ENCODE data around the gene CALHM6. TPM values are rescaled to one million over a fixed set of nuclear protein-coding genes. Genes with fewer than 3 reads are reported as not detected.

Gene CALHM6
- total RNA-seq, 1 experiment from 2014 or later: not detected

GRCh38 chr6:116483616-116484015, 22.4 kb downstream of the CALHM6 start:
- Histone ChIP-seq H3K9me2 (ENCODE audit: insufficient read depth) (no peaks in the 10 kb centered on the region), H3K9me3 (ENCODE audit: control insufficient read depth in 1 of 2, insufficient read depth in 1 of 2, low read depth in 1 of 2, low read length in 2 of 2) (no peaks in the 10 kb centered on the region), H4K20me1 (ENCODE audit: insufficient read depth) (no peaks in the 10 kb centered on the region), H3K36me3 (ENCODE audit: control insufficient read depth in 1 of 2, insufficient read depth in 2 of 2, low read length in 2 of 2) (no peaks in the 10 kb centered on the region), H3K4me2 (ENCODE audit: low read length) (no peak overlapping the region), H3K27me3 (ENCODE audit: insufficient read depth, low read length) (no peaks in the 10 kb centered on the region), H3K4me3 (replicated peaks in 1 of 2; ENCODE audit: low read depth in 1 of 2, low read length in 2 of 2) (no peak overlapping the region), H3K27ac (ENCODE audit: low read depth, low read length) (no peak overlapping the region), H2AFZ (ENCODE audit: low read depth, low read length, poor library complexity, severe bottlenecking) (no peak overlapping the region), H3K4me1 (ENCODE audit: control insufficient read depth in 1 of 2, insufficient read depth in 2 of 2, low read length in 2 of 2) (no peaks in the 10 kb centered on the region), H3K79me2 (ENCODE audit: insufficient read depth, low read length) (no peaks in the 10 kb centered on the region), H3K9ac (ENCODE audit: low read length) (no peak overlapping the region)
- intact Hi-C loops (cut with micrococcal nuclease): no loop called here
- POLR2A ChIA-PET: no interaction called here
- no TSS peak for BruUV-seq (replicated peaks)
- TF ChIP-seq CEBPB (IDR thresholded peaks at IDR 0.05; ENCODE audit: low read depth) (no peak), YY1 (IDR thresholded peaks at IDR 0.05; ENCODE audit: extremely low read depth, insufficient replicate concordance, low read depth, low read length) (no peak), ELF1 (IDR thresholded peaks at IDR 0.05; ENCODE audit: borderline replicate concordance, low read depth) (no peak), POLR2AphosphoS5 (IDR thresholded peaks at IDR 0.05; ENCODE audit: low read depth, low read length) (no peak), FOSL1 (IDR thresholded peaks at IDR 0.05; ENCODE audit: low read depth) (no peak), JUND (IDR thresholded peaks at IDR 0.05) (no peak), RAD21 (IDR thresholded peaks at IDR 0.05; ENCODE audit: low read depth) (no peak), EGR1 (IDR thresholded peaks at IDR 0.05; ENCODE audit: low read depth) (no peak), CBX3 (IDR thresholded peaks at IDR 0.05; ENCODE audit: low read depth) (no peak), TCF7L2 (IDR thresholded peaks at IDR 0.05; ENCODE audit: borderline replicate concordance, extremely low read depth, insufficient read depth, insufficient read length) (no peak)
- TF ChIP-seq, protein P1, sequence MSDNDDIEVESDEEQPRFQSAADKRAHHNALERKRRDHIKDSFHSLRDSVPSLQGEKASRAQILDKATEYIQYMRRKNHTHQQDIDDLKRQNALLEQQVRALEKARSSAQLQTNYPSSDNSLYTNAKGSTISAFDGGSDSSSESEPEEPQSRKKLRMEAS (IDR thresholded peaks at IDR 0.05): no peak
- TF ChIP-seq, protein P2, sequence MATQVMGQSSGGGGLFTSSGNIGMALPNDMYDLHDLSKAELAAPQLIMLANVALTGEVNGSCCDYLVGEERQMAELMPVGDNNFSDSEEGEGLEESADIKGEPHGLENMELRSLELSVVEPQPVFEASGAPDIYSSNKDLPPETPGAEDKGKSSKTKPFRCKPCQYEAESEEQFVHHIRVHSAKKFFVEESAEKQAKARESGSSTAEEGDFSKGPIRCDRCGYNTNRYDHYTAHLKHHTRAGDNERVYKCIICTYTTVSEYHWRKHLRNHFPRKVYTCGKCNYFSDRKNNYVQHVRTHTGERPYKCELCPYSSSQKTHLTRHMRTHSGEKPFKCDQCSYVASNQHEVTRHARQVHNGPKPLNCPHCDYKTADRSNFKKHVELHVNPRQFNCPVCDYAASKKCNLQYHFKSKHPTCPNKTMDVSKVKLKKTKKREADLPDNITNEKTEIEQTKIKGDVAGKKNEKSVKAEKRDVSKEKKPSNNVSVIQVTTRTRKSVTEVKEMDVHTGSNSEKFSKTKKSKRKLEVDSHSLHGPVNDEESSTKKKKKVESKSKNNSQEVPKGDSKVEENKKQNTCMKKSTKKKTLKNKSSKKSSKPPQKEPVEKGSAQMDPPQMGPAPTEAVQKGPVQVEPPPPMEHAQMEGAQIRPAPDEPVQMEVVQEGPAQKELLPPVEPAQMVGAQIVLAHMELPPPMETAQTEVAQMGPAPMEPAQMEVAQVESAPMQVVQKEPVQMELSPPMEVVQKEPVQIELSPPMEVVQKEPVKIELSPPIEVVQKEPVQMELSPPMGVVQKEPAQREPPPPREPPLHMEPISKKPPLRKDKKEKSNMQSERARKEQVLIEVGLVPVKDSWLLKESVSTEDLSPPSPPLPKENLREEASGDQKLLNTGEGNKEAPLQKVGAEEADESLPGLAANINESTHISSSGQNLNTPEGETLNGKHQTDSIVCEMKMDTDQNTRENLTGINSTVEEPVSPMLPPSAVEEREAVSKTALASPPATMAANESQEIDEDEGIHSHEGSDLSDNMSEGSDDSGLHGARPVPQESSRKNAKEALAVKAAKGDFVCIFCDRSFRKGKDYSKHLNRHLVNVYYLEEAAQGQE (IDR thresholded peaks at IDR 0.05; ENCODE audit: low read depth): no peak
- DNase-seq (ENCODE audit: low read depth, low spot score) (no peak), ATAC-seq (no peak)
- RAD21 ChIA-PET (ENCODE audit: low non-redundant PET in 1 of 2, low total read pairs in 2 of 2, uncharacterized antibody in 2 of 2, unreplicated experiment in 2 of 2): no interaction called here
- CTCF ChIA-PET: no interaction called here
